MCF 10A (cell line): ENCODE measurements around the gene ADGRL3. TPM values are rescaled to one million over a fixed set of nuclear protein-coding genes. Genes with fewer than 3 reads are reported as not detected.

Experiments used
- BruUV-seq: library from RNA; stranded (reverse); fragments of 400-500 nt; replicated peaks from 2 replicates; lab custom pipeline; 2021; lab: Mats Ljungman, UMichigan
- CTCF ChIA-PET: fragments of 300-600 bp; sonication (Branson Sonifier 250); formaldehyde crosslinking; extraction: SDS; loops from one replicate; lab custom pipeline; 2021; ENCODE audit warnings: antibody characterized with exemption, inconsistent platforms; lab: Yijun Ruan, JAX
- POLR2A ChIA-PET: fragments of 300-600, 350-650 bp; sonication (Branson Sonifier 250); formaldehyde crosslinking; extraction: SDS; loops from one replicate; lab custom pipeline; 2020; ENCODE audit warnings: antibody characterized with exemption, inconsistent platforms; lab: Yijun Ruan, JAX
- DNase-seq: peaks from one replicate; pipeline ENCODE4 v3.0.0-alpha.2; 2018; ENCODE audit not compliant: unreplicated experiment
- H3K27ac Mint-ChIP-seq: one replicate; pipeline ENCODE4 v1.8.0; 2022; ENCODE audit warnings: mild to moderate bottlenecking, low read depth, mixed read lengths; ENCODE audit not compliant: unreplicated experiment
- H3K27me3 Mint-ChIP-seq: one replicate; pipeline ENCODE4 v1.8.0; 2022; ENCODE audit warnings: mixed read lengths; ENCODE audit not compliant: insufficient read depth, unreplicated experiment
- H3K36me3 Mint-ChIP-seq: one replicate; pipeline ENCODE4 v1.8.0; 2022; ENCODE audit warnings: mild to moderate bottlenecking, moderate library complexity, mixed read lengths; ENCODE audit not compliant: insufficient read depth, unreplicated experiment
- H3K4me1 Mint-ChIP-seq: one replicate; pipeline ENCODE4 v1.8.0; 2022; ENCODE audit warnings: mixed read lengths; ENCODE audit not compliant: insufficient read depth, unreplicated experiment
- H3K4me3 Mint-ChIP-seq: one replicate; pipeline ENCODE4 v1.8.0; 2022; ENCODE audit warnings: mild to moderate bottlenecking, moderate library complexity, mixed read lengths; ENCODE audit not compliant: unreplicated experiment
- H3K9me3 Mint-ChIP-seq: one replicate; pipeline ENCODE4 v1.8.0; 2022; ENCODE audit warnings: mixed read lengths; ENCODE audit not compliant: unreplicated experiment
- CTCF ChIP-seq: fragments of 200-600 bp; IDR thresholded peaks from one replicate; pipeline ENCODE4 v1.8.0; 2022; ENCODE audit warnings: antibody characterized with exemption, mild to moderate bottlenecking; ENCODE audit not compliant: unreplicated experiment
- intact Hi-C: fragments of 100-400 bp; cut with micrococcal nuclease; formaldehyde crosslinking; loops from 2 replicates; pipeline ENCODE4 v1.14.1; 2022
- total RNA-seq: library from RNA; stranded (reverse); gene quantifications from 2 replicates; pipeline ENCODE4 v1.2.3, GENCODE V29; 2022

ADGRL3 gene
- total RNA-seq, 1 experiment from 2014 or later, result 3.6 TPM

- H3K36me3 Mint-ChIP-seq, result no peaks in the 10 kb centered on the region
- ChIA-PET CTCF (no interaction called here), POLR2A (no interaction called here)
- no peaks in the 10 kb centered on the region for H3K9me3 Mint-ChIP-seq
- intact Hi-C loops, result no loop called here
- DNase-seq, result no peak
- no peak for TF ChIP-seq CTCF
- H3K27ac Mint-ChIP-seq, result no peak overlapping the region
- H3K4me1 Mint-ChIP-seq, result no peaks in the 10 kb centered on the region
- no peaks in the 10 kb centered on the region for H3K27me3 Mint-ChIP-seq
- no TSS peak for BruUV-seq
- H3K4me3 Mint-ChIP-seq, result no peak overlapping the region
These were observed 462.2 kb downstream of the ADGRL3 start for GRCh38 chr4:61662362-61662761.

DNA sequence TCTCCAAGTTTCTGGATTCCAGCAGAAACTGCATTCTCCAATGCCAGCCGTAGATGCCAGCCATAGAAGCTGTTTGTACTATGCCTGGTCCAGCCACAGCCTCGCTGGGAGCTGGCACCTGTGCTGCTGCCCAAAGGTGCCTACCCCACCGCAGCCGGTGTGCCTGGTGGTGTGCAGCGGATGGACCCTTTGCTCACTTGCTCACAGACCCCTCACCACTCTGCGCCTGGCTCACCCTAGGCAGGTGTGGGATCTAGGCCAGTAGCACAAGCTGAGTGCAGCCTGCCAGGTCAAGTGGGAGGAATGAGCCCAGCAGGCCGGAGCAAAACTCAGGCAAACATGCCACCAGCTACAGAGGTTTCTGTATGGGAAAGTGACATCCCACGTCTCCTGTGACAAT is 463.2 kb downstream of the ADGRL3 start:
- Mint-ChIP-seq H3K4me3 (no peak overlapping the region), H3K36me3 (no peaks in the 10 kb centered on the region), H3K4me1 (no peaks in the 10 kb centered on the region), H3K27me3 (no peaks in the 10 kb centered on the region), H3K9me3 (no peaks in the 10 kb centered on the region), H3K27ac (no peak overlapping the region)
- ChIA-PET CTCF (no interaction called here), POLR2A (interaction anchor here (0.5 kb wide), 1 partner anchor 27 kb away, joined by 4 read pairs; no protein-coding TSS in a partner anchor)
- intact Hi-C loops, result no loop called here
- DNase-seq, result no peak
- no TSS peak for BruUV-seq
- no peak for TF ChIP-seq CTCF

- ChIA-PET POLR2A (no interaction called here), CTCF (no interaction called here)
- Mint-ChIP-seq H3K4me3 (no peak overlapping the region), H3K9me3 (no peaks in the 10 kb centered on the region), H3K27me3 (no peaks in the 10 kb centered on the region), H3K4me1 (no peaks in the 10 kb centered on the region), H3K36me3 (no peaks in the 10 kb centered on the region), H3K27ac (no peak overlapping the region)
- TF ChIP-seq CTCF, result no peak
- intact Hi-C loops, result no loop called here
- BruUV-seq, result no TSS peak
- DNase-seq, result no peak
These were observed 465.5 kb downstream of the ADGRL3 start for GRCh38 chr4:61665649-61666048.

- no peak for TF ChIP-seq CTCF
- POLR2A ChIA-PET, result no interaction called here
- no peak for DNase-seq
- Mint-ChIP-seq H3K4me1 (no peaks in the 10 kb centered on the region), H3K27me3 (no peaks in the 10 kb centered on the region), H3K9me3 (no peaks in the 10 kb centered on the region), H3K36me3 (no peaks in the 10 kb centered on the region), H3K27ac (no peak overlapping the region), H3K4me3 (no peak overlapping the region)
- CTCF ChIA-PET, result no interaction called here
- intact Hi-C loops, result no loop called here
- no TSS peak for BruUV-seq
These were observed 466.1 kb downstream of the ADGRL3 start for GRCh38 chr4:61666244-61666643.
